Measurements from ENCODE around the gene CERS6.

DNA sequence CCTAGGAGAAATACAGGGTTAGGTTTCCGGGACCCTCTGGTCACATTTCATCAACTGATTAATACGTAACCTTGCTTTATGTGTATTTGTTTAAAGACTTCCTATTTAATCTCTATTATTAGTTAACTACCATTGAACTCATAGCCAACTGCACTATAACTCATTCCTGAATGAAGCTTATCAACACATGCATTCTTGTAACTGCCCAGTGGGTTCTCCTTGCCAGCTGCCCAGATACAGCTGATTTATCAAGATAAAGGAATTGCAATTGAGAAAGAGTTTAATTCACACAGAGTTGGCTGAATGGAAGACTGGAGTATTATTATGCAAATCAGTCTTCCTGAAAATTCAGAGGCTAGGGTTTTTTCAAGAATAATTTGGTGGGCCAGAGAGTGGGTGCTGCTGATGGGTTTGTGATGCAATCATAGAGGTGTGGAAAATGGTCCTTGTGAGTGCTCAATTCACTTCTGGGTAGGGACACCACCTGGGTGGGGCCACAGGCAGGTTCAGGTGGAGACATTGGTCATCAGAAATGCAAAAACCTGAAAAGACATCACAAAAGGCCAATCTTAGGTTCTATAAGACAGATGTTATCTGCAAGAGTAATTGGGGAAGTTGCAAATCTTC lies 325.2 kb downstream of the CERS6 start:
- TF ChIP-seq POLR2A (IDR thresholded peaks at IDR 0.05; ENCODE audit: low read depth), result no peak
- TF ChIP-seq, protein P1, sequence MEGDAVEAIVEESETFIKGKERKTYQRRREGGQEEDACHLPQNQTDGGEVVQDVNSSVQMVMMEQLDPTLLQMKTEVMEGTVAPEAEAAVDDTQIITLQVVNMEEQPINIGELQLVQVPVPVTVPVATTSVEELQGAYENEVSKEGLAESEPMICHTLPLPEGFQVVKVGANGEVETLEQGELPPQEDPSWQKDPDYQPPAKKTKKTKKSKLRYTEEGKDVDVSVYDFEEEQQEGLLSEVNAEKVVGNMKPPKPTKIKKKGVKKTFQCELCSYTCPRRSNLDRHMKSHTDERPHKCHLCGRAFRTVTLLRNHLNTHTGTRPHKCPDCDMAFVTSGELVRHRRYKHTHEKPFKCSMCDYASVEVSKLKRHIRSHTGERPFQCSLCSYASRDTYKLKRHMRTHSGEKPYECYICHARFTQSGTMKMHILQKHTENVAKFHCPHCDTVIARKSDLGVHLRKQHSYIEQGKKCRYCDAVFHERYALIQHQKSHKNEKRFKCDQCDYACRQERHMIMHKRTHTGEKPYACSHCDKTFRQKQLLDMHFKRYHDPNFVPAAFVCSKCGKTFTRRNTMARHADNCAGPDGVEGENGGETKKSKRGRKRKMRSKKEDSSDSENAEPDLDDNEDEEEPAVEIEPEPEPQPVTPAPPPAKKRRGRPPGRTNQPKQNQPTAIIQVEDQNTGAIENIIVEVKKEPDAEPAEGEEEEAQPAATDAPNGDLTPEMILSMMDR (IDR thresholded peaks at IDR 0.05), result no peak
- TF ChIP-seq POLR2AphosphoS5 (IDR thresholded peaks at IDR 0.05), result no peak
- TF ChIP-seq EP300 (IDR thresholded peaks at IDR 0.05), result no peak

Data from esophagus muscularis mucosa (tissue), 4 donors.